PC-3 (cell line): ENCODE data around the gene HAUS1.

Experiments
- CTCF ChIP-seq: fragments of 300-600 bp; sonication (generic); conservative IDR thresholded peaks from 2 replicates; pipeline ENCODE4 v1.5.1; 2017; ENCODE audit warnings: antibody characterized with exemption, low read depth, mild to moderate bottlenecking, low read length
- EZH2 ChIP-seq: fragments of 300-600 bp; sonication (generic); IDR thresholded peaks from one replicate; pipeline ENCODE4 v1.6.1; 2017; ENCODE audit warnings: antibody characterized with exemption, mild to moderate bottlenecking, low read length; ENCODE audit not compliant: unreplicated experiment
- EZH2phosphoT487 ChIP-seq: fragments of 300-600 bp; sonication (generic); IDR thresholded peaks from 2 replicates; pipeline ENCODE4 v1.6.1; 2018; ENCODE audit warnings: mild to moderate bottlenecking, antibody characterized with exemption, low read length, borderline replicate concordance

- TF ChIP-seq CTCF (no peak), EZH2 (no peak), EZH2phosphoT487 (no peak)
Observed at GRCh38 chr18:46140173-46140572, 36.0 kb downstream of the HAUS1 start.
